Activated CD4-positive, alpha-beta T cell treated with anti-CD3 and anti-CD28 coated beads, Interleukin-2, amount 10 ng/mL, durations not matched to agents 7 days and 5 days (primary cell): Measurements from ENCODE around the gene TUBA1A. TPM values are rescaled to one million over a fixed set of nuclear protein-coding genes. Genes with fewer than 3 reads are reported as not detected.
"Not testable (repeated sequence)": the region's sequence is repeated elsewhere in the genome, so short reads cannot be mapped to it uniquely, and the experiment has no call there.

ENCODE experiments used
- CTCF ChIA-PET: fragments of 350-600 bp; sonication (Branson Sonifier 250); formaldehyde crosslinking; loops from one replicate; lab custom pipeline; 2021; ENCODE audit warnings: antibody characterized with exemption; lab: Charles Lee
- POLR2A ChIA-PET: fragments of 350-600 bp; sonication (Branson Sonifier 250); formaldehyde crosslinking; loops from one replicate; lab custom pipeline; 2021; ENCODE audit warnings: antibody characterized with exemption; lab: Charles Lee
- DNase-seq: peaks from one replicate; pipeline ENCODE4 v3.0.0-alpha.2; 2020
- H3K27ac Mint-ChIP-seq: one replicate; pipeline ENCODE4 v1.8.0; 2021; ENCODE audit warnings: mild to moderate bottlenecking, moderate library complexity, mixed read lengths
- H3K27me3 Mint-ChIP-seq: one replicate; pipeline ENCODE4 v1.8.0; 2021; ENCODE audit warnings: mixed read lengths
- H3K36me3 Mint-ChIP-seq: one replicate; pipeline ENCODE4 v1.8.0; 2021; ENCODE audit warnings: low read depth, mixed read lengths
- H3K4me1 Mint-ChIP-seq: one replicate; pipeline ENCODE4 v1.8.0; 2021; ENCODE audit warnings: mixed read lengths
- H3K4me3 Mint-ChIP-seq: one replicate; pipeline ENCODE4 v1.8.0; 2021; ENCODE audit warnings: mild to moderate bottlenecking, moderate library complexity, mixed read lengths
- H3K9me3 Mint-ChIP-seq: one replicate; pipeline ENCODE4 v1.8.0; 2021; ENCODE audit warnings: mixed read lengths
- total RNA-seq, 2 experiments: library from RNA; stranded (reverse); gene quantifications; one replicate each; pipeline ENCODE4 v1.2.3, GENCODE V29; 2021

Gene TUBA1A
- total RNA-seq, 2 experiments from 2014 or later = 94.8 to 109 TPM

DNA sequence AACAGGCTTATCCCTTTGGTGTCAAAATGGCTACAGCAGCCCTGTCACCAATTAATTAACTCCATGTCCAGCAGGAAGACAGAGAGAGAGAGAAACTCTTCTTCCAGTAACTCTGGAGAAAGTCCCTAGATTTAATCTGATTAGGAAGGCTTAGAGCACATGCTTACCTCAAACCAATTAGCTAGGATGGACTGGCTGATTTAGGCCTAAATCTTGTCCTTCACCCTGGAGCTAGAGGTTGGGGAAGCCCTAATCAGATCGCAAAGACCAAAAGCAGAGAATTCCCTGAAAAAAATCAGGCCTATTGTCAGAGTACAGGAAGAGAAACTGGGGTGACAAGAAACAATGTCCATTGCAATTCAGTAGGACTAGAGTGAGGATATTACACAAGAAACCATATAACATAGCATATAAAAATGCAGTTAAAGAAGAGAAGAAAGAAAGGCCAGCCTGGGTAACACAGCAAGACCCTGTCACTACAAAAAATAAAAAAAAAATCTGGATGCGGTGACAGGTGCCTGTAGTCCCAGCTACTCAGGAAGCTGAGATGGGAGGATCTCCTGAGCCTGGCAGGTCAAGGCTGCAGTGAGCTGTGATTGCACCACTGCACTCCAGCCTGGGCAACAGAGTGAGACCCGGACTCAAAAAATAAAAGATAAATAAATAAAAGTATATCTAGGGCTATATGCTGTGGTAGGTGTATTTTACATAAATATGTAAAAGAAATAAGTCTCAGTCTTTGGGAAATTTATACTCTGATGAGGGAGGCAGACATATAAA lies 34.9 kb upstream of the TUBA1A start:
- Mint-ChIP-seq H3K4me1 (no peaks in the 10 kb centered on the region), H3K9me3 (no peaks in the 10 kb centered on the region), H3K27me3 (no peaks in the 10 kb centered on the region), H3K27ac (no peak overlapping the region), H3K36me3 (no peaks in the 10 kb centered on the region), H3K4me3 (no peak overlapping the region)
- CTCF ChIA-PET = interaction anchor here (0.6 to 2.5 kb wide), 9 partner anchors 9 to 404 kb away, joined by 3 to 13 read pairs (median 4); no protein-coding TSS in a partner anchor
- POLR2A ChIA-PET = no interaction called here
- no peak for DNase-seq

DNA sequence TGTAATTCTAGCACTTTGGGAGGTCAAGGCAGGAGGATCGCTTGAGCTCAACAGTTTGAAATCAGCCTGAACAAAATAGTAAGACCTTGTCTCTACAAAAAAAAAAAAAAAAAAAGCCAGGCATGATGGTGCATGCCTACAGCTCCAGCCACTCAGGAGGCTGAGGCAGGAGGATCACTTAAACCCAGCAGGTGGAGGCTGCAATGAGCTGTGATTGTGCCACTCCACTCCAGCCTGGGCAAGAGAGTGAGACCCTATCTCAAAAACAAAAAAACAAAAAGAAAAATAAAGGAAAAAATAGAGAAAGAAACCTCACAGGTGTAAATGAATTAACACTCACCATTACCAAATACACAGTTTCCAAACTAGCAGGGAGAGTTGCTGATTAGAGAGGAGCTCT lies 34.2 kb upstream of the TUBA1A start:
- Mint-ChIP-seq H3K4me1 (no peaks in the 10 kb centered on the region), H3K4me3 (no peak overlapping the region), H3K36me3 (no peaks in the 10 kb centered on the region)

DNA sequence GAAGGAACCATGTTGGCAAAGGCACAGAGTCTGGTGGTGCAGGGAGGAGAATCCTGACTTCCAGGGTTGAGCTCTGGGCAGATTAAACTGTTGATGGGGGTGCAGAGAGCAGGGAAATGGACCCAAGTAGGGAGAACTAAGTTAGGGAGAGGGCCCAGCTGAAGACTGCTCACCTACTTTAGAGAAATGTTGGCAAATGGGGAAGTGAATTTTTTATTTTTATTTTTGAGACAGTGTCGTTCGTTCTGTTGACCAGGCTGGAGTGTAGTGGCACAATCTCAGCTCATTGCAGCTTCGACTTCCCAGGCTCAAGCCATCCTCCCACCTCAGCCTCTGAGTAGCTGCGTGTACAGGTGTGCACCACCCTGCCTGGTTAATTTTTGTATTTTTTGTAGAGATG lies 32.1 kb upstream of the TUBA1A start:
- H3K27me3 Mint-ChIP-seq = no peaks in the 10 kb centered on the region
- CTCF ChIA-PET = interaction anchor here (1.1 to 2.0 kb wide), 4 partner anchors 9 to 129 kb away, joined by 3 to 7 read pairs (median 4); no protein-coding TSS in a partner anchor
- H3K4me3 Mint-ChIP-seq = no peak overlapping the region
- DNase-seq = no peak
- H3K27ac Mint-ChIP-seq = no peak overlapping the region
- no peaks in the 10 kb centered on the region for H3K36me3 Mint-ChIP-seq
- POLR2A ChIA-PET = no interaction called here
- no peaks in the 10 kb centered on the region for H3K9me3 Mint-ChIP-seq
- no peaks in the 10 kb centered on the region for H3K4me1 Mint-ChIP-seq

More for the DNA sequence above, 34.2 kb upstream of the TUBA1A start:
- ChIA-PET POLR2A (no interaction called here), CTCF (interaction anchor here (0.6 to 2.5 kb wide), 6 partner anchors 9 to 290 kb away, joined by 3 to 13 read pairs (median 4); no protein-coding TSS in a partner anchor)
- no peak overlapping the region for H3K27ac Mint-ChIP-seq
- H3K27me3 Mint-ChIP-seq = no peaks in the 10 kb centered on the region
- no peaks in the 10 kb centered on the region for H3K9me3 Mint-ChIP-seq
- no peak for DNase-seq

DNA sequence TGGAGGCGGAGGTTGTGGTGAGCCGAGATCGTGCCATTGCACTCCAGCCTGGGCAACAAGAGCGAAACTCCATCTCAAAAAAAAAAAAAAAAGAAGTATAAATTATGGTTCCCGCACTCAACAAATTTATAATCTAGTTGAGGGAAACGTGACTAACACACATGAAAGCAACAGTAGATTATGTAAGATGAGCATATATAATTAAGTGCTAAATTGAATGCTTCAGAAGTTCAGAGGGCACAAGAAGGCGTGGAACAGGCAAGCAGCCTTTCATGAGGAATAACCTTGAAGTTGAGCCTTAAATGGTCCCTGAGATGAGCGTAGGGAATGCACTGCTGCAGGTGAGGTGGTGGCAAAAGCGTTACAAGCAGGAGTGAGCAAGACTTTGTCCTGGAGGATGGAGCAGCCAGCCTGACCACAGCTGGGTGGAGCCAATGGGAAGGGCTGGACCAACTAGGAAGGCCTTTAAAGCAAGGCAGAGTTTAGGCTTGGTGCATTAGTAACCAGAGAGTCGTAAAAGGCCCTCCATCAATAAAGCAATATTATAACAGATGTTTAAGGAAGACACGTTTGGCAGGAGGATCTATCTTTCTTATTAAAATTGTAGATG lies 30.6 kb upstream of the TUBA1A start:
- Mint-ChIP-seq H3K9me3 (no peaks in the 10 kb centered on the region), H3K27ac (peak overlapping the region; percentile 74), H3K4me3 (no peak overlapping the region), H3K36me3 (no peaks in the 10 kb centered on the region), H3K4me1 (no peaks in the 10 kb centered on the region), H3K27me3 (peaks cover 4% of the 10 kb centered on the region)
- CTCF ChIA-PET = interaction anchor here (0.7 kb wide), 1 partner anchor 138 kb away, joined by 3 read pairs; no protein-coding TSS in a partner anchor
- POLR2A ChIA-PET = no interaction called here
- no peak for DNase-seq

DNA sequence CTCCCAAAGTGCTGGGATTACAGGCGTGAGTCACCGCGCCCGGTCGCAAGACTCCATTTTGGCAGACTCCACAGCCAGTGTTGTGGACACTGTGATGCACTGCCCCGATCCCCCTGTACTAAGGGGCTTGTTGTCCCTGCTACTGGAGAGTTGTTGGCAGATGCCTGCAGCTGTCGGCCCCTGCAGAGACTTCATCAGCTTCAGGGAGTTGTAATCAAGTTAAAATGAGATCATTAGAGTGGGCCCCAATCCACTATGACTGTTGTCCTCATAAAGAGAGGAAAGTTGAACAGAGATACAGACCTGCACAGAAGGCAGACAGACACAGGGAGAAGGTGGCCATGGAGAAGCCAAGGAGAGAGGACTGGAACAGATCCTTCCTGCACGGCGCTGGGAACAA lies 23.7 kb upstream of the TUBA1A start:
- no peaks in the 10 kb centered on the region for H3K4me1 Mint-ChIP-seq
- ChIA-PET CTCF (interaction anchor here (1.4 kb wide), 1 partner anchor 9 kb away, joined by 7 read pairs; no protein-coding TSS in a partner anchor), POLR2A (no interaction called here)
- peaks cover 4% of the 10 kb centered on the region for H3K27me3 Mint-ChIP-seq
- H3K36me3 Mint-ChIP-seq = no peaks in the 10 kb centered on the region
- H3K4me3 Mint-ChIP-seq = no peak overlapping the region
- H3K9me3 Mint-ChIP-seq = no peaks in the 10 kb centered on the region
- no peak overlapping the region for H3K27ac Mint-ChIP-seq
- DNase-seq = no peak

DNA sequence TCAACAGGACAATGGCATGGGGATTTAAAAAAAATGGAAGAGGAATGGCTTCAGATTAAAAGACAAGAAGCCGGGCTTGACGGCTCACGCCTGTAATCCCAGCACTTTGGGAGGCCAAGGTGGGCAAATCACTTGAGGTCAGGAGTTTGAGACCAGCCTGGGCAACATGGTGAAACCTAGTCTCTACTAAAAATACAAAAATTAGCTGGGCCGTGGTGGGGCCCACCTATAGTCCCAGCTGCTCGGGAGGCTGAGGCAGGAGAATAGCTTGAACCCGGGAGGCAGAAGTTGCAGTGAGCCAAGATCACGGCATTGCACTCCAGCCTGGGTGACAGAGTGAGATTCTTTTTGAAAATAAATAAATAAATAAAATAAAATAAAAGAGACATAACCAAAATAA lies 21.8 kb upstream of the TUBA1A start:
- H3K4me3 Mint-ChIP-seq, H3K36me3 Mint-ChIP-seq, H3K9me3 Mint-ChIP-seq, DNase-seq, POLR2A ChIA-PET, H3K27me3 Mint-ChIP-seq, H3K27ac Mint-ChIP-seq, H3K4me1 Mint-ChIP-seq, CTCF ChIA-PET: not testable (repeated sequence)

DNA sequence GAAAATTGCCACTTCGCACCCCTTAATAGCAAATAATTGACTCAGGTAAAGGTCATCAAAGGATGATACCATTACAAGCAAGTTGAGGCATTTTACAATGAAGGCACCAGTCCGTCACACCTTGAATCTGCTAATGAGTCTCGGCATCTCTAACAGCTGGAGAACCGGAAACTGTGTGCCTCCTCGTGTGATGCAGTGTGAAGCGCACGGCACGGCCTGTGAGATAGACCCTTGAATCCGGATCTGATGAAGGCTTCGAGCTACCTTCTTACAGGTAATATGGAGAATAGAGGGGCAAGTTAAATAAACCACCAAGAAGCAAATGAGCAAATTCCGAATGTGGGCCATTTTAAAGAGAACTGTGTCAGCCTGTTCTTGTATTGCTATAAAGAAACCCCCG lies 19.8 kb upstream of the TUBA1A start:
- CTCF ChIA-PET = interaction anchor here (0.7 to 1.5 kb wide), 4 partner anchors 10 to 339 kb away, joined by 3 to 4 read pairs (median 4); partner anchors contain the start of gene DNAJC22
- no peak overlapping the region for H3K27ac Mint-ChIP-seq

DNA sequence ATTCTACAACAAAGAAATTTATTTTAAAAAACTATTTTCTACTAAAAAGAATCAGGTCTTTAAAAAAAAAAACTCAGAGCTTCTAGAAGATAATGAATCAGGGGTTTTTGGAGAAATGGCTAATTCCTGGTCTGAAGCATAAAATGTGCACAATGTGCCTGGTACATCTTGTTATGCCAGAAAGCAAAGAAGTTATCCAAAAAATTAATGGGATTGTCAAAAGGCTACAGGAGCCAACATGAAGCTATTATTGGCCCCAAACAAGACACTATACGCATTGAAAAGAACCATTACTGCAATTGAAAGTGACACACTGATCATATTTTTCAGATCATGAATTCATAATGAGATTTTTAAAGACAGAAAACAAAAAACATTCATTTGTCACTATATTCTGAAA lies 19.3 kb upstream of the TUBA1A start:
- no peaks in the 10 kb centered on the region for H3K36me3 Mint-ChIP-seq
- DNase-seq = no peak
- H3K9me3 Mint-ChIP-seq = no peaks in the 10 kb centered on the region
- CTCF ChIA-PET = interaction anchor here (0.7 to 1.5 kb wide), 5 partner anchors 10 to 340 kb away, joined by 3 to 6 read pairs (median 4); partner anchors contain the start of gene DNAJC22
- no peaks in the 10 kb centered on the region for H3K4me1 Mint-ChIP-seq
- no peaks in the 10 kb centered on the region for H3K27me3 Mint-ChIP-seq
- POLR2A ChIA-PET = no interaction called here
- H3K27ac Mint-ChIP-seq = no peak overlapping the region
- no peak overlapping the region for H3K4me3 Mint-ChIP-seq

More for the DNA sequence above, 19.8 kb upstream of the TUBA1A start:
- Mint-ChIP-seq H3K36me3 (no peaks in the 10 kb centered on the region), H3K4me1 (no peaks in the 10 kb centered on the region), H3K4me3 (no peak overlapping the region), H3K9me3 (no peaks in the 10 kb centered on the region), H3K27me3 (no peaks in the 10 kb centered on the region)
- POLR2A ChIA-PET = interaction anchor here (0.6 kb wide), 1 partner anchor 197 kb away, joined by 5 read pairs; no protein-coding TSS in a partner anchor
- no peak for DNase-seq

DNA sequence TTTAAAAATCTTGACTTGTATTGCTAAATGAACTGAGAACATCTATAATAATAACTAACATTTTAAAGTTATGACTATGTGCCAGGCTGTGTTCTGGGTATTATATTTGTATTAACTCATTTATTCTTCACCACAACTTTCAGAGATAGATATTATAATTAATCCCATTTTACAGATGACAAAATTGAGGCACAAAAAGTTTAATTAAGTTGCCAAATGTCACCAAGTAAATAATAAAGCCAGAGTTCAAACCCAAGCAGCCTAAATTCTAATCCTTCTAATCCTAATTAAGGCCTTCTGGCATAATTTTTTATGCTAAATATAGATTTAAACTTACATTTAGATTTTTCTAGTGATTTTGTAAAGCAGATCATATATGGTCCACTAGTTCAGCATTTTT lies 17.5 kb upstream of the TUBA1A start:
- no peaks in the 10 kb centered on the region for H3K9me3 Mint-ChIP-seq
- no peak overlapping the region for H3K27ac Mint-ChIP-seq
- no peaks in the 10 kb centered on the region for H3K36me3 Mint-ChIP-seq
- H3K4me1 Mint-ChIP-seq = peaks cover 7% of the 10 kb centered on the region
- ChIA-PET CTCF (no interaction called here), POLR2A (no interaction called here)
- peaks cover 7% of the 10 kb centered on the region for H3K27me3 Mint-ChIP-seq
- DNase-seq = no peak
- H3K4me3 Mint-ChIP-seq = no peak overlapping the region

DNA sequence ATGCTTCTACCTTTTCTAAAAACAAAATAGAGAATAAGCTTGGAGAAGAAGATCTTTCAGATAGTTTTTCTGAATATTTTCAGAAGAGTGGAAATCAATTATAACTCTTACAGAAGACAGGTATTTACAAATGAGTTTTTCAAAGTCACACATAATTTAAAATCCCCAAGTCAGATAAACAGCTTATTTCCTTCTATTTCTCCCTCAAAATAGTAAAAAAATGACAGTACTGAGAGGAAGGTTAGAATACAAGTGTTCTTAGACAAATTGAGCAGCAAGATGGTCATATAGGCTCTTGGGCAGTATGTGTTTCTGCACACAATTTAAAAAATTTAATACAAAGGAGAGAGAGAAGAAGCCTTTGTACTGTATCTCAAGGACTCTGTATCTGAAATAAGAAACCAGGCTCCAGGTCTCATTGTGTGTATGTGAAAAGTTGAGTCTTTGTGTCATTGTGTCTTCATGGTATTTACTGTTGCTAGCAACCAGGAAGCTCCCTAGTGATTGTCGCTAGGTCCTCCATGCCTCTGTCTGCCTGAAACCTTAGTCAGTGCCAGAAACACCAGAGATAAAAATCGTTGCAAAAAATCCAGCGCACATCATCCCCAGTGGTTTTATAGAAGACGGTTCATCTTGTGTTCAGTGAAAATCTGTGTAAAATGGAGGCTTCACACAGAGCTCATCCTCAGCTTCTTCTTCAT lies 12.9 kb upstream of the TUBA1A start:
- CTCF ChIA-PET = no interaction called here
- peak; percentile 14 for DNase-seq

DNA sequence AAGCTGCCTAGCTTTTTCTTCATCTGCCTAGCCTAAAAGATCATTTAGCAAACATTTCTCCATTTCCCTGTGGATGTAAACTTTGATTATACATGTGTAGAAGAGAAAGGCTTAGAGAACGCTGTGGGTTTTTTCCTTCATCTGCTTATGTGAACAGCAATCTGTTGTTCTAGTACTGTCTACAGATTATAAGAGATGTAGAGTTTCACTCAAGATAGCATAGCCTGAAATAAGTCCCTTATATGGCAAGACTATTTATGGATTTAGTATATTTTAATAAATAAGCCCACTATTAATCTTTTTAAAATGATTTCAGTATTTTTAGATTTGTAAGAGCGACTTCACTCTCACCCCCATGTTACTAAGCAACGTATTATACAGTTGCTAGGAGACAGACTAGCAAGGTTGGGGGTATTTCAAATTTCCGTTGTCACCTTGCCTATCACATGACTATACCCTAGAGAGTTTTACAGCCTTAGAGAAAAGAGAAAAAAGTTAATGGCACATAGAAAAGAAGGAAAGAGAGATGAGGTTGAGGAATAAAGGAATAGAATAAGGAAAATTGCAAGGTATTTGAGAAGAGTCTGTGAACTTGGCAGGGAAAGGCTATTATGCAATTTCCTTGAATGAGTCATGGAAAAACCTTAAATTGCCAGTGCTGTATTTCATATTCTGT lies 12.2 kb upstream of the TUBA1A start:
- POLR2A ChIA-PET = interaction anchor here (0.6 kb wide), 1 partner anchor 74 kb away, joined by 3 read pairs; no protein-coding TSS in a partner anchor
- CTCF ChIA-PET = no interaction called here
- peaks cover 19% of the 10 kb centered on the region for H3K27me3 Mint-ChIP-seq
- no peaks in the 10 kb centered on the region for H3K36me3 Mint-ChIP-seq
- peaks cover 12% of the 10 kb centered on the region for H3K4me1 Mint-ChIP-seq
- no peak for DNase-seq
- H3K4me3 Mint-ChIP-seq = no peak overlapping the region
- no peaks in the 10 kb centered on the region for H3K9me3 Mint-ChIP-seq
- H3K27ac Mint-ChIP-seq = peak overlapping the region; percentile 14

More for the DNA sequence above, 12.9 kb upstream of the TUBA1A start:
- H3K9me3 Mint-ChIP-seq = no peaks in the 10 kb centered on the region
- H3K4me1 Mint-ChIP-seq = peaks cover 12% of the 10 kb centered on the region
- H3K27me3 Mint-ChIP-seq = peaks cover 19% of the 10 kb centered on the region
- no peaks in the 10 kb centered on the region for H3K36me3 Mint-ChIP-seq
- POLR2A ChIA-PET = no interaction called here
- no peak overlapping the region for H3K4me3 Mint-ChIP-seq
- H3K27ac Mint-ChIP-seq = no peak overlapping the region
